Left lung (tissue), 10 donors: ENCODE measurements around the gene MYL12B. TPM values are rescaled to one million over a fixed set of nuclear protein-coding genes. Genes with fewer than 3 reads are reported as not detected.
"Not testable (repeated sequence)": the region's sequence is repeated elsewhere in the genome, so short reads cannot be mapped to it uniquely, and the experiment has no call there.

Experiments used
- ATAC-seq: fragments of 200-7000 bp; cut with Tn5 transposase; one replicate; pipeline ENCODE4 v1.9.1; 2020; ENCODE audit warnings: moderate library complexity
- DNase-seq, 4 donors: peaks; one replicate each; pipeline ENCODE4 v3.0.0-alpha.2; 2013 to 2020
- H3K27ac ChIP-seq, 2 donors: fragments of 200-600 bp; sonication (generic) in 1 of 2; one replicate each; pipeline versions ENCODE4 v1.5.0 to v1.8.0; 2020 to 2021
- H3K27me3 ChIP-seq, 2 donors: fragments of 200-600 bp; sonication (generic) in 1 of 2; one replicate each; pipeline versions ENCODE4 v1.5.0 to v1.8.0; 2020 to 2021
- H3K36me3 ChIP-seq, 2 donors: fragments of 200-600 bp; sonication (generic) in 1 of 2; one replicate each; pipeline versions ENCODE4 v1.5.0 to v1.8.0; 2020 to 2021
- H3K4me1 ChIP-seq, 2 donors: fragments of 200-600 bp; one replicate each; pipeline ENCODE4 v1.8.0; 2021
- H3K4me3 ChIP-seq, 2 donors: fragments of 200-600 bp; sonication (generic) in 1 of 2; one replicate each; pipeline versions ENCODE4 v1.5.0 to v1.8.0; 2020 to 2021; ENCODE audit warnings: mild to moderate bottlenecking in 1 of 2
- H3K9me3 ChIP-seq, 2 donors: fragments of 200-600 bp; sonication (generic) in 1 of 2; one replicate each; pipeline versions ENCODE4 v1.5.0 to v1.8.0; 2020 to 2021
- intact Hi-C, 2 donors: fragments of 100-400 bp; cut with DNase I; formaldehyde crosslinking; loops; one replicate each; pipeline versions ENCODE4 v1.11.2 to v1.14.2; 2022
- polyA plus RNA-seq, 6 donors: library from polyadenylated mRNA; unstranded; fragments of 120-200 nt; gene quantifications; one replicate each; pipeline ENCODE4 v1.2.1, GENCODE V29; 2013; ENCODE audit not compliant: insufficient read length in 6 of 6
- total RNA-seq, 2 donors: library from RNA; stranded (reverse); fragmentation: NEBNext Ultra II Directional; extraction: Animal tissue kit (Norgen Biotek cat#: 25700); gene quantifications; one replicate each; pipeline ENCODE4 v1.2.1, GENCODE V29; 2021
- TF ChIP-seq, protein P1 (sequence below), 2 donors: fragments of 200-600 bp; sonication (generic) in 1 of 2; IDR thresholded peaks; one replicate each; pipeline versions ENCODE4 v1.5.0 to v1.8.0; 2021; ENCODE audit warnings: antibody characterized with exemption in 2 of 2
- donor health status: DM: no; HTN: yes; CAD: no.
- donor health status: DM: no; HTN: no; CAD: no.

The MYL12B gene
- total and polyA plus RNA-seq, 8 donors: 377 to 473 (median 420) TPM

DNA sequence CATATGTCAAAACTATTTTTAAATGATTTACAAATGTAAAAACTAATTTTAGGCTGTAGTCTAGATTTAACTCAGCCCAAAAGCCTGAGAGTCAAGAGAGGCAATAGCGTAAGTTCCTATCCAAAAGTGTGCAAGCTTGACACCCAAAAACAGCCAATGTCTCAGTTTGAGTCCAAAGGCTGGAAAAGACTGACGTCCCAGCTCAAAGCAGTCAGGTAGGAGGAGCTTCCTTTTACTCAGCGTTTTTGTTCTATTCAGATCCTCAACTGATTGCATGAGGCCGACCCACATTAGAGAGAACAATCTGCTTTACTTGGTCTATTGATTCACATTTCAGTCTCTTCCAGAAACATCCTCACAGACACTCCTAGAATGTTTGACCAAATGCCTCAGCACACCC lies 51.8 kb downstream of the MYL12B start:
- no peak overlapping the region for H3K27ac ChIP-seq
- TF ChIP-seq, protein P1, sequence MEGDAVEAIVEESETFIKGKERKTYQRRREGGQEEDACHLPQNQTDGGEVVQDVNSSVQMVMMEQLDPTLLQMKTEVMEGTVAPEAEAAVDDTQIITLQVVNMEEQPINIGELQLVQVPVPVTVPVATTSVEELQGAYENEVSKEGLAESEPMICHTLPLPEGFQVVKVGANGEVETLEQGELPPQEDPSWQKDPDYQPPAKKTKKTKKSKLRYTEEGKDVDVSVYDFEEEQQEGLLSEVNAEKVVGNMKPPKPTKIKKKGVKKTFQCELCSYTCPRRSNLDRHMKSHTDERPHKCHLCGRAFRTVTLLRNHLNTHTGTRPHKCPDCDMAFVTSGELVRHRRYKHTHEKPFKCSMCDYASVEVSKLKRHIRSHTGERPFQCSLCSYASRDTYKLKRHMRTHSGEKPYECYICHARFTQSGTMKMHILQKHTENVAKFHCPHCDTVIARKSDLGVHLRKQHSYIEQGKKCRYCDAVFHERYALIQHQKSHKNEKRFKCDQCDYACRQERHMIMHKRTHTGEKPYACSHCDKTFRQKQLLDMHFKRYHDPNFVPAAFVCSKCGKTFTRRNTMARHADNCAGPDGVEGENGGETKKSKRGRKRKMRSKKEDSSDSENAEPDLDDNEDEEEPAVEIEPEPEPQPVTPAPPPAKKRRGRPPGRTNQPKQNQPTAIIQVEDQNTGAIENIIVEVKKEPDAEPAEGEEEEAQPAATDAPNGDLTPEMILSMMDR (IDR thresholded peaks at IDR 0.05): no peak
- H3K36me3 ChIP-seq: no peaks in the 10 kb centered on the region
- intact Hi-C loops: no loop called here
- no peaks in the 10 kb centered on the region for H3K4me1 ChIP-seq
- DNase-seq (no peak), ATAC-seq (no peak)
- no peak overlapping the region for H3K4me3 ChIP-seq
- H3K27me3 ChIP-seq: no peaks in the 10 kb centered on the region
- no peaks in the 10 kb centered on the region for H3K9me3 ChIP-seq

DNA sequence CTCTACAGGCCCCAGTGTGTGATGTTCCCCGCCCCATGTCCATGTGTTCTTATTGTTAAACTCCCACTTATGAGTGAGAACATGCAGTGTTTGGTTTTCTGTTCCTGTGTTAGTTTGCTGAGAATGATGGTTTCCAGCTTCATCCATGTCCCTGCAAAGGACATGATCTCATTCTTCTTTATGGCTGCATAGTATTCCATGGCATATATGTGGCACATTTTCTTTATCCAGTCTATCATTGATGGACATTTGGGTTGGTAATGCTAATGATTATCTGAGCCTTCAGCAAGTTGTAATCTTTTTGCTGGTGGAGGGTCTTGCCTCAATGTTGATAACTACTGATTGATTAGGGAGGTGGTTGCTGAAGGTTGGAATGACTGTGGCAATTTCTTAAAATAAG lies 53.4 kb downstream of the MYL12B start:
- H3K4me1 ChIP-seq, H3K9me3 ChIP-seq, H3K36me3 ChIP-seq, H3K27ac ChIP-seq, ATAC-seq, intact Hi-C loops, DNase-seq, H3K27me3 ChIP-seq, H3K4me3 ChIP-seq: not testable (repeated sequence)

DNA sequence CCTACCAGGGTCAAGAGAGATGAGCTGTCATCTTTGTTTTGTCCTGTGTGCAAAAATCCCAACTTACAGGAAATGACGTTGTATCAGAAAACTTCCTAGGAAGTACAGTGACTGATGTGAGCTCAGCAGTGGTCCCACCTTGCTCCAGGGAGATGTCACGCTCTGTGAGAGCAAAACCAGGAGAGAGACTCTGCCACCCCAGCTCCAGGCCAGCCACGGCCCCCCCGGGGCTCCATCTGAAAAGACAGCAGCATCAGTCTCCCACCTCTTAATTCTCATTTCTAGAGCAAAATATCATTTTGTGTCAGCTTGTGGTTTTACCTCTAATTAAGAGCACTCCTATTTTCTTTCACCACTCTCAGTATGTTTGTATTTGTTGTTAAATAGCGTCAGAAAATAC lies 57.5 kb downstream of the MYL12B start:
- DNase-seq: no peak

DNA sequence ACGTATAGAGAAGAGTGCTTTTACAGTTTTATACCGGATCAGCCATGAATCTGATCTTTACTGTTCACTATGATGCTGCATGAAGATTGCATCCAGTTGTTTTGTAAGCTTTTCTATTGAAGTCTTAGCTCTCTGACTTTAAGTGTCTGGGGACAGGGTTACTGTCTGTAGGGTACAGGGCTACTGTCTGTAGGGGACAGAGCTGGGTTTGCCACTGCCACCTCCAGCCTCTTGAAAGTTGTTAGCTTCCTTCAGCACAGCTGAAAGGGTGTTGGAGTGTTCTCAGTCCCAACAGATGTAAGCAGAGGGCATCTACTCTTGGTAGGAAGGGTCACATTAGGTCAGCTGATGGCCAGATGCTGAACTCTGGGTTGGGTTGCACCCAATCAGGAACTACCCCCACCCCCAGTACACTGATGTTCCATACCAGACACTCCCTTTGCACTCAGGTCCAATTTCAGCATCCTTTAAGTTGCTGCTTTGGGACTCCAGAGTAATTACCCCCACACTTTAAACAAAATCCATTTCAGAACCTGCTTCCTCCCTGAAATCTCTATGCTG lies 58.0 kb downstream of the MYL12B start:
- TF ChIP-seq, protein P1 (IDR thresholded peaks at IDR 0.05): no peak
- Histone ChIP-seq H3K9me3 (no peaks in the 10 kb centered on the region), H3K27ac (no peak overlapping the region), H3K4me1 (peaks cover 0 to 9% of the 10 kb centered on the region in 2 donors), H3K36me3 (no peaks in the 10 kb centered on the region), H3K27me3 (no peaks in the 10 kb centered on the region), H3K4me3 (no peak overlapping the region)
- DNase-seq: no peak
- intact Hi-C loops: no loop called here
- ATAC-seq: no peak

More for the DNA sequence above, 57.5 kb downstream of the MYL12B start:
- Histone ChIP-seq H3K36me3 (no peaks in the 10 kb centered on the region), H3K27me3 (no peaks in the 10 kb centered on the region), H3K27ac (no peak overlapping the region), H3K4me1 (peaks cover 0 to 9% of the 10 kb centered on the region in 2 donors), H3K4me3 (no peak overlapping the region), H3K9me3 (no peaks in the 10 kb centered on the region)
- TF ChIP-seq, protein P1 (IDR thresholded peaks at IDR 0.05): no peak
- no peak for ATAC-seq
- intact Hi-C loops: no loop called here

DNA sequence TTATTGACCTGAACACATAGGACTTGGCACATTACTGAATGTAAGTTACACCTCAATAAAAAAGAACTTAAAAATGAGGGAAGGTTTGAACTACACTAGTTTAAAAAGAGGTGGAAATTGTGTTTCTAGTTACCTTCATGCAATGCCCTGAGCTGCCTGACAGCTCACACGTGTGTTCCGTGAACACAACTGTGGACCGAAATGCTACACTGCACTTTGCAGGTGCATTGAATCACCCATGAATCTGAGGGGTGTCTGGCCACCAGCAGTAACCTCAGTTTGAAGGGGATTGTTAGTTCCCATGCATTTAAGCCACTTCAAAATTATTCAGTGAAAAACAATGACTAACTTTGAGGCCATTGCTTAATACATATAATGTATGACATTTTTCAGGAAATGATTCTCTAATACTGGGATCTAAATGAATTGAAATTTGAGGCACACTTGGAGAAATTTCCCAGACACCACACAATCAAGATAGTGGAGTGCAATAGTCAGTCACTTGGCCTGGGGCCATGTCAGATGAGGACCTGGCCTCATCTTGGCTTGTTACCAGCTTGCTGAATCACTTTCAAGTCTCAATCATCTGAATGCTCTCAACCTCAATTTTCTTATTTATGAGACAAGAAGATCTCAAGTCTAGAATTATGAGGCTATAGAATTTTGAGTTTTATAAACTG lies 59.3 kb downstream of the MYL12B start:
- ATAC-seq (no peak), DNase-seq (no peak)
- H3K27me3 ChIP-seq: no peaks in the 10 kb centered on the region
- H3K36me3 ChIP-seq: no peaks in the 10 kb centered on the region
- no peak overlapping the region for H3K27ac ChIP-seq
- no peaks in the 10 kb centered on the region for H3K9me3 ChIP-seq
- H3K4me3 ChIP-seq: no peak overlapping the region
- TF ChIP-seq, protein P1 (IDR thresholded peaks at IDR 0.05): no peak
- peaks cover 0 to 9% of the 10 kb centered on the region in 2 donors for H3K4me1 ChIP-seq
- intact Hi-C loops: no loop called here
